Mesendoderm (in vitro differentiated cells): Measurements from ENCODE around the gene ATP1A1.

Source experiments
- DNase-seq: peaks from one replicate; pipeline ENCODE4 v3.0.0; 2013
- H2AK5ac ChIP-seq: 2 replicates; pipeline ENCODE4 v1.6.1; 2013; ENCODE audit warnings: low read length, inconsistent platforms
- H2BK120ac ChIP-seq: 2 replicates; pipeline ENCODE4 v1.6.1; 2013; ENCODE audit warnings: low read depth, mild to moderate bottlenecking, low read length, moderate library complexity, mixed read lengths
- H2BK15ac ChIP-seq: replicated peaks from 2 replicates; pipeline ENCODE4 v1.6.1; 2013; ENCODE audit warnings: low read depth, mild to moderate bottlenecking, moderate library complexity
- H2BK5ac ChIP-seq: 2 replicates; pipeline ENCODE4 v1.6.1; 2013; ENCODE audit warnings: low read length, inconsistent platforms
- H3K18ac ChIP-seq: 2 replicates; pipeline ENCODE4 v1.6.1; 2013; ENCODE audit warnings: mild to moderate bottlenecking, low read length, mixed read lengths
- H3K23ac ChIP-seq: one replicate; pipeline ENCODE4 v1.6.1; 2013; ENCODE audit warnings: low read length
- H3K27ac ChIP-seq: 2 replicates; pipeline ENCODE4 v1.5.1; 2013; ENCODE audit warnings: low read depth, mild to moderate bottlenecking, inconsistent platforms, low read length, moderate library complexity
- H3K27me3 ChIP-seq: 2 replicates; pipeline ENCODE4 v1.6.1; 2013; ENCODE audit warnings: low read length, control low read depth, mild to moderate bottlenecking, inconsistent platforms; ENCODE audit not compliant: insufficient read depth, poor library complexity
- H3K36me3 ChIP-seq: 2 replicates; pipeline ENCODE4 v1.6.1; 2013; ENCODE audit warnings: low read length, inconsistent platforms; ENCODE audit not compliant: control insufficient read depth, insufficient read depth
- H3K4ac ChIP-seq: one replicate; pipeline ENCODE4 v1.6.1; 2013; ENCODE audit warnings: low read depth, mild to moderate bottlenecking, low read length, moderate library complexity
- H3K4me1 ChIP-seq: 2 replicates; pipeline ENCODE4 v1.6.1; 2013; ENCODE audit warnings: low read depth, low read length, inconsistent platforms; ENCODE audit not compliant: control insufficient read depth
- H3K4me2 ChIP-seq: 2 replicates; pipeline ENCODE4 v1.6.1; 2013; ENCODE audit warnings: low read length
- H3K4me3 ChIP-seq: 2 replicates; pipeline ENCODE4 v1.5.1; 2013; ENCODE audit warnings: mild to moderate bottlenecking, low read length
- H3K56ac ChIP-seq: one replicate; pipeline ENCODE4 v1.6.1; 2013; ENCODE audit warnings: low read length
- H3K79me1 ChIP-seq: 2 replicates; pipeline ENCODE4 v1.6.1; 2013; ENCODE audit warnings: low read length, inconsistent platforms
- H3K79me2 ChIP-seq: 2 replicates; pipeline ENCODE4 v1.6.1; 2013; ENCODE audit warnings: mild to moderate bottlenecking, low read length; ENCODE audit not compliant: control insufficient read depth, insufficient read depth
- H3K9ac ChIP-seq: 2 replicates; pipeline ENCODE4 v1.6.1; 2013; ENCODE audit warnings: low read length, inconsistent platforms
- H4K5ac ChIP-seq: one replicate; pipeline ENCODE4 v1.6.1; 2013; ENCODE audit warnings: low read length
- H4K8ac ChIP-seq: one replicate; pipeline ENCODE4 v1.6.1; 2013; ENCODE audit warnings: low read depth, mild to moderate bottlenecking, control low read depth, low read length, moderate library complexity
- WGBS: extraction: QIAGEN DNeasy Blood & Tissue Kit; methylation state at CpG from one replicate; pipeline ENCODE4 v1.1.7; 2013; ENCODE audit warnings: low lambda C conversion rate, missing lambda C conversion rate; ENCODE audit not compliant: insufficient coverage; ENCODE audit errors: extremely low coverage; 5-methylcytosine and 5-hydroxymethylcytosine counted together

Gene ATP1A1

DNA sequence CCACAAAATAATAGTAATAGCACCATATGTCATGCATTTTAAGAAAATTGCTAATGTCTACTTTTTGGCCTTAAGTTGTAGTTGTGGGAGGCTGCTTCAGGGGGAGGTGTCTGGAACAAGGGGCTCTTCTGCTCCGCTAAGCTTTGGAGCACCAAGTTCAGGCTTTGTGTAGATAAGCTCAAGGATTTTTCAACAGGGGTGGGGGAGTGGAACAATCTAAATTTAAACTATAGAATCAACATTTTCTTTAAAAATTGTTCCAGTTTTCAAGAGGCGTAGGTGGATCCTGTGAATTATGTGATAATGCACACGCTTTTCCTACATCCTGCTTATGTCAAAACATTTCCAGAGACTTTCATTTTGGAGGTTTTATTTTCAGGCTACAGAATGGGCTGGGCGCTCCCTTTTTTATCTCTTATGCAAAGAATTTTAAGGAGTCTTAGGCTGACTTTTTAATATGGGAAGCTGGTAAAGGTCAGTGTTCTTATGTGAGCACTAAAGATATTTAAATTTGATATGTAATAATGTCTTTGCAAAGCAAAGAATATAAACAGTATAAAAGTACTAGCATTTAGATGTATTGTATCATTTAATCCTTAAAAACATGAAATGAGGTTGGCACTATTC lies 9.9 kb downstream of the ATP1A1 start:
- no peak overlapping the region for H2BK5ac ChIP-seq
- H3K4me1 ChIP-seq = peaks cover 13% of the 10 kb centered on the region
- no peak overlapping the region for H2BK120ac ChIP-seq
- H3K36me3 ChIP-seq = peaks cover 11% of the 10 kb centered on the region
- H3K79me2 ChIP-seq = peaks cover 55% of the 10 kb centered on the region
- no peak overlapping the region for H3K23ac ChIP-seq
- no peak overlapping the region for H2AK5ac ChIP-seq
- peaks cover 15% of the 10 kb centered on the region for H3K79me1 ChIP-seq
- H4K8ac ChIP-seq = no peak overlapping the region
- no peak overlapping the region for H3K27ac ChIP-seq
- no peak for DNase-seq
- no CpG with 5 or more reads among the region's 4 CpGs for WGBS
- H3K27me3 ChIP-seq = no peaks in the 10 kb centered on the region
- H4K5ac ChIP-seq = no peak overlapping the region
- H3K18ac ChIP-seq = no peak overlapping the region
- H3K4ac ChIP-seq = no peak overlapping the region
- H3K56ac ChIP-seq = peak overlapping the region; percentile 17
- no peak overlapping the region for H3K4me3 ChIP-seq
- no peak overlapping the region for H3K9ac ChIP-seq
- H3K4me2 ChIP-seq = no peak overlapping the region
- H2BK15ac ChIP-seq = no peak overlapping the region

DNA sequence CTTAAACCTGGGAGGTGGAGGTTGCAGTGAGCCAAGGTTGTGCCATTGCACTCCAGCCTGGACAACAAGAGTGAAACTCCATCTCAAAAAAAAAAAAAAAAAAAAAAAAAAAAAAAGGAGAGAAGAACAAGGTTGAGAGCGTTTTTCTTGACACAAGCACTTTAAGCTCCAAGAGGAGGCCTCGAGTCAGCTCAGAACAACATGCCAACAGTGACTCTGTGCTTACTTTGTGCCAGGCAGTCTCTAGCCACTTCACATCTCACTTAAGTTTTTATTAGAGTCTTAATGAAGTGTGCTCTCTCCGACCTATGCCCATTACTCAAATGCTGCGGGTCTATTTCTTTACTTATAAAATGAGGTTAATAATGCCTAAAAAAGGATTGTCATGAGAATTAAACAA lies 13.0 kb downstream of the ATP1A1 start:
- Histone ChIP-seq H3K79me1 (peaks cover 15% of the 10 kb centered on the region), H2BK5ac (no peak overlapping the region), H2BK15ac (no peak overlapping the region), H3K23ac (no peak overlapping the region), H2AK5ac (no peak overlapping the region), H3K36me3 (peaks cover 30% of the 10 kb centered on the region), H3K9ac (no peak overlapping the region), H3K4me1 (no peaks in the 10 kb centered on the region), H3K4me3 (no peak overlapping the region), H3K56ac (no peak overlapping the region), H3K79me2 (peaks cover 25% of the 10 kb centered on the region), H3K18ac (no peak overlapping the region), H4K5ac (no peak overlapping the region), H3K4me2 (no peak overlapping the region), H2BK120ac (no peak overlapping the region), H3K27me3 (no peaks in the 10 kb centered on the region), H4K8ac (no peak overlapping the region), H3K4ac (no peak overlapping the region), H3K27ac (no peak overlapping the region)
- DNase-seq = no peak
- no CpG with 5 or more reads among the region's 4 CpGs for WGBS

DNA sequence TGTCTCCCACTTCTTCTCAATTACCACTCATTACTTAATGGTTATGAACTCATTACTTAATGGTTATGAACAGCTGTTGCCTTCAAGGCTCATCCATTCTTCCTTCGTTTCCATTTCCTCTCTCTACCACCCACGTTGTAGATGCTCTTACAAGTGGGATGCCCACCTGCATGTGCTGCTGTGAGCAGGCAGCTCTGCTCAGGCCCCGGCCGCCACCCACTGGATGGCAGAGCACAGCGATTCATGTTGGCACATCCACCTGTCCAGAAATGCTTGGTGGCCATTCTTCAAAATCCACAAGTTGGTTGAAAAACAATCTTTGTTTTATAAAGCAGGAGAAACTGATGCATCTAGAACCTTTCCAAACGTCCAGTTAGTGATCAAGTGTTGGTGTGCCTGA lies 14.5 kb downstream of the ATP1A1 start:
- Histone ChIP-seq H2BK120ac (no peak overlapping the region), H3K27me3 (no peaks in the 10 kb centered on the region), H3K4me3 (no peak overlapping the region), H3K4me1 (no peaks in the 10 kb centered on the region), H3K36me3 (peaks cover 36% of the 10 kb centered on the region), H3K79me2 (peaks cover 13% of the 10 kb centered on the region), H3K18ac (no peak overlapping the region), H2BK5ac (no peak overlapping the region), H3K4ac (no peak overlapping the region), H3K27ac (no peak overlapping the region), H3K56ac (no peak overlapping the region), H3K4me2 (no peak overlapping the region), H4K8ac (no peak overlapping the region), H4K5ac (no peak overlapping the region), H3K9ac (no peak overlapping the region), H3K79me1 (peaks cover 15% of the 10 kb centered on the region), H2AK5ac (no peak overlapping the region), H3K23ac (no peak overlapping the region), H2BK15ac (no peak overlapping the region)
- DNase-seq = no peak
- no CpG with 5 or more reads among the region's 6 CpGs for WGBS

DNA sequence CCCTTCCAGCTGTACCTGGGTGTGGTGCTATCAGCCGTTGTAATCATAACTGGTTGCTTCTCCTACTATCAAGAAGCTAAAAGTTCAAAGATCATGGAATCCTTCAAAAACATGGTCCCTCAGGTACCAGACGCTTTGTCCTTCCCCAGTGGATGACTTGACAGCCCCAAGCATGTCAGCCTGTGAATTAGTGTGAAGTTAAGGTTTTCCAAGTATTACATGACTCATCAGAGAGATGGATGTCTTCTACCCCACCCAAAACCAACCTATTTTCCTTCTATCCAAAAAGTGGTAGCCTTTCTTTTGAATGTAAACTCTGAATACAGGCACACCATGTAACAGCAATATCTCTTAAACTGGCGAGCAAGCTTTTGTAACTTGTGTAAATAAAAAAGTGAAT lies 15.1 kb downstream of the ATP1A1 start:
- WGBS = no CpG with 5 or more reads among the region's 3 CpGs
- Histone ChIP-seq H3K27ac (no peak overlapping the region), H3K79me2 (peaks cover 9% of the 10 kb centered on the region), H3K4me1 (no peaks in the 10 kb centered on the region), H3K4ac (no peak overlapping the region), H2BK15ac (no peak overlapping the region), H3K9ac (no peak overlapping the region), H3K56ac (no peak overlapping the region), H3K23ac (no peak overlapping the region), H3K4me2 (no peak overlapping the region), H2BK5ac (no peak overlapping the region), H3K27me3 (no peaks in the 10 kb centered on the region), H3K36me3 (peaks cover 39% of the 10 kb centered on the region), H3K4me3 (no peak overlapping the region), H2BK120ac (no peak overlapping the region), H2AK5ac (no peak overlapping the region), H4K5ac (no peak overlapping the region), H3K18ac (no peak overlapping the region), H4K8ac (no peak overlapping the region), H3K79me1 (peaks cover 14% of the 10 kb centered on the region)
- no peak for DNase-seq

DNA sequence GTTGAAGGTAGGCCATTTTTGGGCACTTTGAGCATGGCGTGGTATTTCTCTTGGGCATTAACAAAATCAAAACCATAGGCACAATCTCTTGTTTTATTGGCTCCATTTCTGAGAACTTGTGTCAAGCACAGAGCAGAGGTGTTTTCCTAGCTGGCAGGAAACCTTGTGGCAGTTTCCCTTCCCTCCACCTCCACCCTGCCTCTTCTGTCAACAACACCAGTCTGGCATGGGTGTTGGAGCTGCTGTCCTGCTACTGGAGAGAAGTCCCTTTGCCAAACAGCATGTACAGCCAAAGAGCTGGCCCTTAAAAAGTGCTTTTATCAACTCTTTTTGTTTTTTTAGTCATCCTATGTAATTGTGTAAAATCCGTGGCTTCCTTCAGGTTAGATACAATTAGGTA lies 16.0 kb downstream of the ATP1A1 start:
- Histone ChIP-seq H4K8ac (no peak overlapping the region), H3K4ac (no peak overlapping the region), H3K36me3 (peaks cover 44% of the 10 kb centered on the region)

DNA sequence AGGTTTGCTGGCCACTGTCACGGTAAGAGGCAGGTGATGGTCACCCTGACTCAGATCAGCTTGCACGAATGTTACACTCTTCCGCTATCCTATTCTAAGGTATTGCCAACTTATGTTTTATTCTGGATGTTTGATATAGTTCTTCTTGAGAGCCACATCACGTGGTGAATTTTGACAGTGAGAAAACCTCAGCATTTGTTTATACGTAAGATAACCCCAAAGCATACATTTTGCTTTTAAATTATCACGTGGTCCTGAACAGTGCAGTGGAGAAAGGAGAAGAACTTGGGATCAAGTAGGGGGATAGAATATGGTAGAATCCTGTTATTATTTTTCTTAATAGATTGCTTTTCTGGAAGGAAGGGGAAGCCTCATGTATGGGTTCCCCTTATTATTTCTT lies 16.6 kb downstream of the ATP1A1 start:
- Histone ChIP-seq H2BK120ac (no peak overlapping the region), H3K36me3 (peaks cover 42% of the 10 kb centered on the region), H3K4ac (no peak overlapping the region), H2BK5ac (no peak overlapping the region), H3K9ac (no peak overlapping the region), H3K79me1 (peaks cover 8% of the 10 kb centered on the region), H3K27me3 (no peaks in the 10 kb centered on the region), H3K56ac (no peak overlapping the region), H4K5ac (no peak overlapping the region), H4K8ac (no peak overlapping the region), H2AK5ac (no peak overlapping the region), H3K4me2 (no peak overlapping the region), H3K4me1 (no peaks in the 10 kb centered on the region), H3K23ac (no peak overlapping the region), H3K4me3 (no peak overlapping the region), H3K18ac (no peak overlapping the region), H3K27ac (no peak overlapping the region), H3K79me2 (no peaks in the 10 kb centered on the region), H2BK15ac (no peak overlapping the region)
- no CpG with 5 or more reads among the region's 6 CpGs for WGBS
- no peak for DNase-seq

More for the DNA sequence above, 16.0 kb downstream of the ATP1A1 start:
- Histone ChIP-seq H3K4me1 (no peaks in the 10 kb centered on the region), H3K27ac (no peak overlapping the region), H2AK5ac (no peak overlapping the region), H2BK15ac (no peak overlapping the region), H3K79me1 (peaks cover 9% of the 10 kb centered on the region), H2BK120ac (no peak overlapping the region), H3K79me2 (peaks cover 3% of the 10 kb centered on the region), H3K9ac (no peak overlapping the region), H3K18ac (no peak overlapping the region), H4K5ac (no peak overlapping the region), H2BK5ac (no peak overlapping the region), H3K27me3 (no peaks in the 10 kb centered on the region), H3K56ac (no peak overlapping the region), H3K4me2 (no peak overlapping the region), H3K23ac (no peak overlapping the region), H3K4me3 (no peak overlapping the region)
- no peak for DNase-seq
- WGBS = no CpG with 5 or more reads among the region's 2 CpGs
